HG03575 (cell line): ENCODE results near the gene PFKFB3.
"Not testable (repeated sequence)": the region's sequence is repeated elsewhere in the genome, so short reads cannot be mapped to it uniquely, and the experiment has no call there.

Experiments
- ATAC-seq: cut with Tn5 transposase; IDR thresholded peaks from one replicate; pipeline ENCODE4 v1.9.1; 2021; ENCODE audit not compliant: unreplicated experiment, insufficient number of reproducible peaks, low FRiP score; ENCODE audit errors: extremely low read depth

The PFKFB3 gene

DNA sequence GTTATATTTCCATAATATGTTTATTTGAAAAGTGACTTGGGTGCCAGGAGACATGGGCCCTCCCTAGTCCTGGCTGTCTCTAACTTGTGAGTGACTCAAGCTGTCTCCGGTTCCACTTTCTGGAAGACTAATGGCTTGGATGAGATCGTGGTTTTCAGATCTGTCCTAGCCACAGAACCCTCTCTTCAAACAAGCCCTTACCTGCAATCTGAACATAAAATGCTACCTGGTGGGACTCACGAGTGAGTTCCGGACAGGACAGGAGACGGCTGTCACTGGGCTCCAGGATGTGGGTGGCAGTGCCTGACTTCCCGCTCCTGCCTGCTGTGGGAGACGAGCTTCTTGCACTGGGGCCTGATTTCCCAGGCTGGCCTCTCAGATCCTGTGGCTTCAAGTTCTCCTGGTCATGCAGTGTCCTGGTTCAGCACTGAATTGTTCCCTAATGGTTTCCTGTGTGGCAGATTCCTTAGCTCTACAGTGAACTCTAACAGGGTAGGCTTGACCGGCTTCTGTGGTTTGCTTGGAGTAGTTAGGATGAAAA lies 26.0 kb upstream of the PFKFB3 start:
- no peak for ATAC-seq

DNA sequence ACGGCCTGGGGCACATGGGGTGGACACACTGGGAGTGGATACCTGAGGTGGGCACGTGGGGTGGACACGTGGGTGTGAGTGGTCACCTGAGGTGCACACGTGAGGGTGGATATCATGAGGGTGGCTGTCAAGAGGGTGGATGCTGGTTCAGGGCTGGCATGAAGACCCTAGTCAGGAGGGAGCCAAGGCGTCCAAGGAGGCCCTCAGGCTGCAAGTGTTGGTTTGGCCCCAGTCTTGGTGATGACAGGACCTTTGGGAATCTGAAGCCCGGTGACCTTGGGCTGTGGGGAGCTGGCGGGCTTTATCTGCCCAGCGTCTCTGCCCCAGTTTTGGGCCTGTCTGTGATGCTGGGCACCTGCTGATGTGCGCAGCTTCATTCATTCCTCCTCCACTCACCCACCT lies 24.9 kb upstream of the PFKFB3 start:
- no peak for ATAC-seq

DNA sequence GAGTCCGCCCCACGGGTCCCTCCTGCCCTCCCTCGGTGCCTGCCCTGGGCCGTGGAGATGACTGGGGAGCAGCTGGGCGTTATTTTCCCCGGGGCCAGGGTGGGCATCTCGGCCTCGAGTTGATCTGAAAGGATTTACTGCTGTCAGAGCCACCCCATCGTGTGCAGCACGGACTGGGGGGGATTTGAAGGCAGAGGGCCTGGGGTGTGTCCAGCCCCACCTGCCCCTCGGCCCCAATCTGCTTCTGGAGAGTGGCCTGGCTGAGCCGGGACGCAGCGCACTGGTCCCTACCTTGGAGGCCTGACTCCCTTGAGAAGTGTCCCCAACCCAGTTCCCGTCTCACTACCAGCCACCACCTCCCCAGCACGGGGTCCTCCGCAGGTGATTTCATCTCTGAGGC lies 24.2 kb upstream of the PFKFB3 start:
- ATAC-seq = no peak

DNA sequence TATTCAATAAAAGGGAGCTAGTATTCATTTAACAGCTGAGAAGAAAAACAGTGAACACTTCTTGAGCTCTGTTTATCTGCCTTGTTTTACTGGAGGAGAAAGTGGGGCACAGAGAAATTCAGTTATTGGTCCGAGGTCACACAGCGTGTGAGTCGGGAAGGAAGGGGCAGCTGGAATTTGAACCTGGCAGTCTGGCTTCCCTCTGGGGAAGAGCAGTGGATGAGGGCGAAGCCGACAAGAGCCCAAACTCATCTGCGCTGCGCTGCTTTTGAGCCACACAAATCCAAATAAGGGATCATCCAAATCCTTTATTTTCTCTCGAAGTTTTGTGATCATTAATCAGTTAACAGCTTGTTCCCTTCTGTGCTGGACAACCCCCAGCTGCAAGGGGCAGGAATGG lies 23.7 kb upstream of the PFKFB3 start:
- no peak for ATAC-seq

DNA sequence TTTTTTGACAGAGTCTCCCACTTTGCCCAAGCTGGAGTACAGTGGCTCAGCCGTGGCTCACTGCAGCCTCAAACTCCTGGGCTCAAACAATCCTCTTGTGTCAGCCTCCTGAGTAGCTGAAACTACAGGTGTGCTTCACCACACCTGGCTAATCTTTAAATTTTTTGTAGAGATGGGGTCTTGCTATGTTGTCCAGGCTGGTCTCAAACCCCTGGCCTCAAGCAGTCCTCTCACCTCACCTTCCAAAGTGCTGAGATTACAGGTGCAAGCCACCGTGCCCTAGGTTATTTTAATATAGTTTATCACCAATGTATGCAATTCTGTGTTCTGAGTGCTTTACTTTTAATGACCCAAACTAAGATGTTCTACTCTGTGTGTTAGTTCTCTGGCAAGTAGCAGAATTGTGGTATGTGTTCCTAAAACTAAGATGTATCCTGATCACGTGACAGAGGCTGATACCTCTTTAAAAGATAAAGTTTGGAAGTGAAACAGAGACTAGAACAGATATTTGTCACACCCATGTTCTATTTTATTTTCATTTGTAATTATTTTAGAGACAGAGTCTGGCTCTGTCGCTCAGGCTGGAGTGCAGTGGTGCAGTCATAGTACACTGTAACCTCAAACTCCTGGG lies 22.1 kb upstream of the PFKFB3 start:
- no peak for ATAC-seq

DNA sequence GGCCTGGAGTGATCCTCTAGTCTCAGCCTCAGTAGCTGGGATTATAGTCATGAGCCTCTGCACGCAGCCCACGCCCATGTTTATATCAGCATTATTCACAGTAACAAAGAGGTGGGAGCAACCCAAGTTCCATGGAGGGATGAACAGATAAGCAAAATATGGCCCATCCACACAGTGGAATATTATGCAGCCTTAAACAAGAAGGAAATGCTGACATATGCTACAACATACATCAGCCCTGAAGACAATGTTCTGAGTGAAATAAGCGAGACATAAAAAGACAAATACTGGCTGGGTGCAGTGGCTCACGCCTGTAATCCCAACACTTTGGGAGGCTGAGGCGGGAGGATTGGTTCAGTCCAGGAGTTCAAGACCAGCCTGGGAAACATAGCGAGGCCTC lies 21.5 kb upstream of the PFKFB3 start:
- no peak for ATAC-seq

DNA sequence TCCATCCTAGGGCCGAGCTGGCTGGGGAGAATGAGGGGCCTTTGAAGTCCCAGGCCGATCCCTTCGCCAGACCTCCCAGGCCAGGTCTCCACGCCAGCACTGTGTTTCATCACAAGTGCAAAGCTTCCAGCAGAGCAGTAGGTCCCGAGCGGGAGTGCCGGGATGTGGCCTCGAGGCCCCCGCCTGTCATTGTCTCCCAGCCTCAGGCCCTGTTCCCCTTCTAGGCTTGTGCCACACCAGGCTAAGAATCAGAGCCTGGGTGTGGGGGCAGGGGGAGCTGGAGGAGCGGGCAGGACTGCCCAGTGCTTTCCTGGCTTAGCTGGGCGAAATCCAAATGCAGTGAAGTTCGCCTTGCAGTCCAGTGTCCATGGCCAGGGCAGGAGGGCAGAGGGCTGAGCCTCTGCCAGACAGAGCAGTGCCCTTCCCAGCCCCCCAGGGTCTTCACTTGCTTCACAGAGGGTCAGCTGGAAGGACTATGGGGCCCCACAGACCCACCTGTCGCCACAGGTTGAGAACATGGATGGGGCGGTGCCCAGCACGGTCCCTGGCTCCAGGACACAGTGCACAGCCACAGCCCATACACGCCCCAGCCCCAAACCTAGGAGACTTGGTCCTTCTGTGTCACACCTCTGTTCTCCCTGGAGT lies 20.2 kb upstream of the PFKFB3 start:
- no peak for ATAC-seq

DNA sequence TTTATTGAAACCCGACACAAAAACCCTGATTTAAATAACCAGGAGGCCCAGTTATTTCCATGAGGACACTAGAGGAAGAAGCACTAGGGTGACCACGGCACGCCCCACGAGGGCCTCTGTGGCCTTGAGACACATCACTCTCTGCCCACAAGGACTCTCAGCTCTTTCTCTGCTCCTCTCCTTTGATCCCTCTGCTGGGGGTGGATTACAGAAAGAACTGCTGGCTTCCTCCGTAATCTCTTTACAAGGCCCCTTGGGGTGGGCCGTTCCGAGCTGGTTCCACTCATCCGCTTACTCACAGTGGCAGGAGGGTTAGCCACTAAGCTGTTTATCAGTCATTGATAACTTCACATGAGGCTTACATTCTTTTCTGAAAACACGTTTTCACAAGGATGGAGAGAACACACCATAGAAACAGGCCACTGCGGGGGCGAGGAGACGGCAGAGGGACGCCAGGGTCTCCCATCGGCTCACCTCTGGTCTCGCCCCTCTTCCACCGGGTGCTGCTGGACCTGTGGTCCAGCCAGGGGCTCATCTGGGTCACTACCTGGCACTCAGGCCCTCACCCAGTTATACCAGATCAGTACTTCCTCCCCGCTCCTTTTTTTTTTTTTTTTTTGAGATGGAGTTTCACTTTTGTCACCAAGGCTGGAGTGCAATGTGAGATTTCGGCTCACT lies 17.6 kb upstream of the PFKFB3 start:
- no peak for ATAC-seq

DNA sequence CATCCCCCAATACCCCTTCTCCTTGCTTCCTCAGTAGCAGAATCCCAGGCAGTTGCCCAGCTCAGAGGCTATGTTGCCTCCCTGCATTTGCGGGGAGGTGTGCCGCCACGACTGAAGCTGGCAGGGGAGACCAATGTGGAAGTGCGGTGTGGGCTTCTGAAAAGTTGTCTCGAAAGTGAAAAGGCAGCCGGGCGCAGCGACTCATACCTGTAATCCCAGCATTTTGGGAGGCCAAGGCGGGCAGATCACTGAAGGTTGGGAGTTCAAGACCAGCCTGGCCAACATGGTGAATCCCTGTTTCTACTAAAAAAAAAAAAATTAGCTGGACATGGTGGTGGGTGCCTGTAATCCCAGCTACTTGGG lies 15.9 kb upstream of the PFKFB3 start:
- ATAC-seq = no peak

DNA sequence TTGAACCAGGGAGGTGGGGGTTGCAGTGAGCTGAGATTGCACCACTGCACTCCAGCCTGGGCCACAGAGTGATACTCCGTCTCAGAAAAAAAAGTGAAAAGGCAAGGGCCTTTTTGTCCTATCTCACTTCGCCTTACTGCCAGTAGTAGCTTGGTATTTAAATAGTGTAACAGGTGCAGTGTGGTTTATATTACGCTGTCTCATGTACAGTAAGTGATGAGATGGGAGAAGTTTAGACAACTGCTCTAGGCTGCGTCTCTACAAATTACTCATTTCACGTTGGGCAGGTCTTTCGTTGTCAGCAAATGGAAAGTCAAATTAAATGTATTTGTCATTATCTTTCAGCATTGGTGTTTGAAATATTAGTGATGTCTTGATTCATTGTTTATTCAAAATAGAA lies 15.5 kb upstream of the PFKFB3 start:
- no peak for ATAC-seq

DNA sequence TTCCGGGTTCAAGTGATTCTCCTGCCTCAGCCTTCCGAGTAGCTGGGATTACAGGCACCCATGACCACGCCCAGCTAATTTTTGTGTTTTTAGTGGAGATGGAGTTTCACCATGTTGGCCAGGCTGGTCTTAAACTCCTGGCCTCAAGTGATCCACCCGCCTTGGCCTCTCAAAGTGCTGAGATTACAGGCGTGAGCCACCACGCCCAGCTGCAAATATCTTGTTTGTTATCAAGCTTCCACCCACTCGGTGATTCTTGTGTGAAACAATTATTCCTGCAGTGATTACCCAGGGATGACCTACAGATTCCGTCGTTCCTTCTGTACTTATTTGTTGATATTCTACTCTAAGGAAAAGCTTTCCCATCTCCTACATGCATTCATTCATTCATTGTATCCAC lies 12.7 kb upstream of the PFKFB3 start:
- not testable (repeated sequence) for ATAC-seq

DNA sequence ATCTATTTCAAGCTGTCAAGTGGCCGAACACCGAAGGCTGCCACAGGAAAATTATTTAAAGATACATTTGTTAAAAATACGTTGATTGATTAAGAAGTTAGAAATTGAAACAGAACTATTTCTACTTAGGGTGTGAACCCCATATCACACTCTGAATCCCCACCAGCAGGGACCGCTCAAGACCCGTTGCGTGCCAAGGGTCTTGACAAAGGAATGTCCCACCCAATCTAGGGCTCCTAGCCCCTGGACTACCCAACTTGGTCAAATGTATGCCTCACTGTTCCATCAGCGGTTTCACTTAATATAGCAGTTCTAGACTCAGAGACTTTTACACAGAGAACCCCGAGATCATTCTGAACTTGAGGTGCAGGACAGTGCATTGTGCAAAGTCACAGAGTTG lies 11.6 kb upstream of the PFKFB3 start:
- no peak for ATAC-seq

DNA sequence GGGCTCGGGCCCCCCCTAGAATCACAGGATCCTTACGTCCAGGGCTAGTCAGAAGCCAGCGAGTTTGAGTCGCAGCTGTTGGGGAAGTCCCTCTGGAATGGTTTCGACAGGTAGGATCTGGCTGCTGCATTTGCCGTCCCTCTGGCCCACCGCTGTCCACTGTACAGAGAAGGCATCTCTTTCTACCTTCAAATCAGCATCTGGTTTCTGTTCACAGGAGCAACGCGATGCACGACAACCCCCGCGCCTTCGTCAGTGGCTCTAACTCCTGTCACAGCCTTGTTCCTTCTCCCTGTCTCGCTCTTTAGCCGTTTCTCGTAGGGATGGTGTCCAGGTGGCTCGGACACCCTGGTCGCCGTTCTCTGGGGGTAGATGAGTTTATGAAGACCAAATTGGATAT lies 11.2 kb upstream of the PFKFB3 start:
- no peak for ATAC-seq

DNA sequence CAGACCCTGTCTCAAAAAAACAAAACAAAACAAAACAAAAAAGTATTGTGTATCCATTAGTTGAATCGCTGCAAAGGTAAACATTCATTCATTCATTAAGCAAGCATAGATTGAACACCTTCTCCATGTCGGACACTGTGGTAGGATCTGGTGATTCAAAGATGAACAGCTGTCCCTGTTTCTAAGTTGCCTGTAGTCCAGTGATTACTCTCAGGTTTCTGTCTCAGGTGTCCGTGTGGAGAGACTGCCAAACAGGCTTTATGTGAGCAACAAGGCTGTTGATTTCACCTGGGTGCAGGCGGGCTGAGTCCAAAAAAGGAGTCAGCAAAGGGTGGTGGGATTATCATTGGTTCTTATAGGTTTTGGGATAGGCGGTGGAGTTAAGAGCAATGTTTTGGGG lies 9.4 kb upstream of the PFKFB3 start:
- ATAC-seq = not testable (repeated sequence)

DNA sequence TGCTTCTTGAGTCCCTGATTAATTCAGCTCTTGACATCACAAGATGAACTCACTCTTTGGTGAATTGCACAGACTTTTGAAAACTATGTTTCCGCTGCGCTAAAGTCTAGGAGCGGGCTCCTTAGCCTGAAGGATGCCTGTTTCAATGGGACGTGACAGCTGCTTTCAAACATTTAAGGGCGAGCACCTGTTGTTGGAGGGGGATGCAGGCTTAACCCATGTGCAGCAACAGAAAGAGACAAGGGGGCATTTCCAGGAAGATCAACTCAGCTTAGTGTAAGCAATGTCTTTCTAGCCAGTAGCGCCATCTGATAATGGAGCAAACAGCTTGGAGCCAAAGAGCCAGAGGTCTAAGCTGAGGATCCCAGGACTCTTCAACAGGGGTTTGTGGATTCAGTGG lies 8.4 kb upstream of the PFKFB3 start:
- ATAC-seq = no peak

DNA sequence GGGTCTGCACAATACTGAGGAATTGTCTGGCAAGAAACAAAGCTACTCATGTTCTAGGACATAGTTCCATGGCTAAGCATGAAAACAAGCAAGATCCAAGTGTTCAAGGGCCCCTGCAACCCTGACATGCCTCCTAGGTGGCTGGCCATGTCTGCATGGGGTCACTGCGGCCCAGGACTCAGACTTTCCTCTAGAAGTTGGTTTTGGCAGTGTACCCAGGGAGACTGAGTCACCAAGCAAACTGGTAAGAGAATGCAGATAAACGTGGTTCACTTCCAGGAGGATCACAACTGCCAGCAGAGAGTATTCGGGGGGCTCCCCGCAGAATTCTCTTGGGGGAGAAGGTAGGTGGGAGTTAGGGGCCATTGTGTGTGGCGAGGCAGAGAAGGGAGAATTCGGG lies 7.4 kb upstream of the PFKFB3 start:
- no peak for ATAC-seq

DNA sequence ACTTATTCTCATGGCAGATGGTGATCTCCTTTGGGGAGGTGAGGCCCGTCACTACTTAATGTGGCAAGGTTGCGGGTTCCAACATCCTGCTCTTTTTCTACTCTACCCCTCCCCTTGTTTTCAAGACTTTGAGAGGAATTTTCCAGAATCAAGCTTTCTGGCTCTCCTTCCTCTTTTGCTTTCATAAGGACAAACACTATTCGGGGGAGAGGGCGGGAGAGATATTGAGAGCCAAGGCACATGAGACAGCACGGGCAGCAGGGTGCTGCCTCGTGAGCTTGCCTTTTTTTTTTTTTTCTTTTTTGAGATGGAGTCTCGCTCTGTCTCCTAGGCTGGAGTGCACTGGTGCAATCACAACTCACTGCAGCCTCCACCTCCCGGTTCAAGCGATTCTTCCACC lies 6.9 kb upstream of the PFKFB3 start:
- ATAC-seq = no peak

DNA sequence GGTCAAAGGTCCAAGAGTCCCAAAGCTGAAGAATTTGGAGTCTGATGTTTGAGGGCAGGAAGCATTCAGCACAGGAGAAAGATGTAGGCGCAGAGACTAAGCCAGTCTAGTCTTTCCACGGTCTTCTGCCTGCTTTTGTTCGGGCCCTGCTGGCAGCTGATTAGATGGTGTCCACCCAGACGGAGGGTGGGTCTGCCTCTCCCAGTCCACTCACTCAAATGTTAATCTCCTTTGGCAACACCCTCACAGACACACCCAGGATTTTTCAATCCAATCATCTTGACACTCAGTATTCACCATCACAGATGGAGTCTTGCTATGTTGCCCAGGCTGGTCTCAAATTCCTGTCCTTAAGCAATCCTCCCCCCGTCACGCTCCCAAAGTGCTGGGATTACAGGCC lies 6.2 kb upstream of the PFKFB3 start:
- ATAC-seq = not testable (repeated sequence)

DNA sequence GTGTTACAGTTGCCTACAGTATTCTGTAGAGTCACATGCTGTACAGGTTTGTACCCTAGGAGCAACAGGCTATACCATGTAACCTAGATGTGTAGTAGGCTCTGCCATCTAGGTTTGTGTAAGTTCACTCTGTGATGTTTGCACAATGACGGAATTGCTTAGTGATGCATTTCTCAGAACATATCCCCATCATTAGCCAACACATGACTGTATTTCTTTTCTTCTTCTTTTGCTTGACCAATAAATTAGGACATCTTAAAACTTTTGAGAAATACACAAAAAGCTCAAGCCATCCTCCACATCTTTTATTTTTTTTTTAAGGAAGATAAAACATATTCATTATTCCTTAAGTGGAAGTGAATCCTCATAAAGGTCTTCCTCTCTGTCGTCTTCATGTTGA lies 5.4 kb upstream of the PFKFB3 start:
- no peak for ATAC-seq

DNA sequence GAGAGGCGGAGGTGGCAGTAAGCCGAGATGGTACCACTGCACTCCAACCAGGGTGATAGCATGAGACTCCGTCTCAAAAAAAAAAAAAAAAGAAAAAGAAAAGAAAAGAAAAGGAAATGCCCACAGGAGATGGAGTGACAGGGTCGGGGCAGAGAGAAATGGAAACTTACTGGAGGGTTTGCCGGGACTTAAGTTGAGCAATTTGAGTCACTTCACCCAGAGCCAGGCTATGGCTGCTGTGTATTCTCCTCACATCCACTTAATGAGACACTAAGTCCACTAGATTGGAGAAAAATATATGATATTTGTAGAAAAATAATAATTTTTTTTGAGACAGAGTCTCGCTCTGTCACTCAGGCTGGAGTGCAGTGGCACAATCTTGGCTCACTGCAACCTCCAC lies 4.6 kb upstream of the PFKFB3 start:
- ATAC-seq = no peak
